CD4-positive, alpha-beta T cell treated with Interleukin-15 for 1 hour (primary cell): ENCODE data around the gene B3GALT5.
"Not testable (repeated sequence)": the region's sequence is repeated elsewhere in the genome, so short reads cannot be mapped to it uniquely, and the experiment has no call there.

Experiments
- DNase-seq: peaks from one replicate; pipeline ENCODE4 v3.0.0-alpha.2; 2020

B3GALT5 gene

GRCh38 chr21:39612233-39613040 lies at the start of gene B3GALT5:
B3GALT5 (plus strand) TSS chr21:39612940; CDS start chr21:39660560, 47,620 bp downstream.
- no peak for DNase-seq

GRCh38 chr21:39564200-39564599 lies 48.5 kb upstream of the B3GALT5 start:
- no peak for DNase-seq

GRCh38 chr21:39567180-39567972 lies 45.4 kb upstream of the B3GALT5 start:
- no peak for DNase-seq

GRCh38 chr21:39568361-39568760 lies 44.4 kb upstream of the B3GALT5 start:
- no peak for DNase-seq

- DNase-seq, result no peak
Observed at GRCh38 chr21:39575775-39576174, 37.0 kb upstream of the B3GALT5 start.

- DNase-seq, result no peak
Observed at GRCh38 chr21:39576518-39577128, 36.1 kb upstream of the B3GALT5 start.

DNA sequence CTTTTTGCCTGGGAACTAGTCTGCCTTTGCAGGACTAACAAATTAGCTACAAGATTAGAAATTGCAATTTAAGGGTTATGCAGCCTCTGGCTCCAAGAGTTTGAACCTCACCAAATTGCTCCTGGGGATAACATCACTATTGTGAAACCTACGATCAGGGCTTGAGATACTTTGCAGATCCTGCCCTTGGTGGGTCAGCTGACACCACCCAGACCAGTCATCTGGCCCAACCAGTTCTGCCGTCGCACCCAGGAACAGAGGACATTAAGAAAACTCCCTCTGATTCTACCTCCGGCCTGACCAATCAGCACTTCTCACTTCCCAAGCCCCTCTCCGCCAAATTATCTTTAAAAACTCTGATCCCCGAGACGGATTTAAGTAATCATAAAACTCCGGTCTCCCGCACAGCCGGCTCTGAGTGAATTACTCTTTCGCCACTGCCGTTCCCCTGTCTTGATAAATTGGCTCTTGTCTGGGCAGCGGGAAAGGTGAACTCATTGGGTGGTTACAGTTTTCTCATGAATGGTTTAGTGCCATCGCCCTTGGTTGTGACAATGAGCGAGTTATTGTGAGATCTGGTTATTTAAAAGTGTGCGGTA lies 32.9 kb upstream of the B3GALT5 start:
- no peak for DNase-seq

DNA sequence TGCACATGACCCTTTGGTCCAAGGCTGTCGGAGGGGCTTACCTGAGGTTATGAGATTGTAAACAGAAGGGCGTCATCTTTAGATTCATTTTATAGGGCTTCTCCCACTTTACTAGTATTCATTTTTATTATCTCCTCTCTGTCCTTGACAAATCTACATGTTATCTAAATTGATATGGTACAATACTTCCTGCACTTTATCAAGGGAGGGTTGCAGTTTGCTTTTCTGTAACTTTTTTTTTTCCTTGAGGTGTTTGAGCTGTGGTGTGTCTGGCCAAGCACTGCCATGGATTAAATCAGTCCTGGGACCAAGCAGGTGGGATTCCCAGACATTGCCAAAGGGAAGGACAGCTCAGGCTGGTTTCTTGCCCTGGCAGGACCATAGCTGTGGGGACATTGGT lies 32.0 kb upstream of the B3GALT5 start:
- no peak for DNase-seq

DNA sequence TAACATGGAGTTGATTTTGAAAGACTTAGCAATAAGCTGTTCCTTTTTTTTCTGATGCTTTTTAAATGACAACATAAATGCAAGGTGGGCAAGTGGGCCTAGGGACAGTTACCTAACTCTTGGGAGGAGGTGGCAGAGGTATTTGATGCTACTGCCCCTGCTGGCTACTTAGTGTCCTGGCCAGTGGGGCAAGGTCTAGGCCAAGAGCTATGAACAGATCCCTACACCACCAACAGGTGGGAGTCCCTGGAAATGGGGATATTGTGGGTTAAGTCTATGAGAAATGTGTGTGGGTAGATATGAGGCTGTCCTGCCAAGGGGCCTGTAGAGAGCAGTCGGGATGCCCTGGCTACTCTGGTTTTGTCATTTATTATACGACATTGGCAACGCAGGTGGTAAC lies 31.3 kb upstream of the B3GALT5 start:
- DNase-seq, result no peak

DNA sequence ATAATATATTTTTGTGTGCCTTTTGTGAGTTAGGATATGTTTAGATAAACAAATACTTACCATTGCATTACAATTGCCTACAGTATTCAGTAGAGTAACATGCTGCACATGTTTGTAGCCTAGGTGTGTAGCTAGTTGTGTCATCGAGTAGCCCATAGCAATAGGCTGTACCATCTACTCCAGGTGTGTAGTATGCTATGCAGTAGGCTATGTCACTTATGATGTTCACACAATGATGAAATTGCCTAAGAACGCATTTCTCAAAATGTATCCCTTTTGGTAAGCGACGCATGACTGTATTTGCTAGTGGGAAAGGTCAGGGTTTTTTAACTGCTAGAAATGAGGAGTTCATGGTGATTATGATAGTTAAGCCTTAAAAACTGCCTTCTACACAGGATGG lies 30.0 kb upstream of the B3GALT5 start:
- no peak for DNase-seq

GRCh38 chr21:39583586-39583985 lies 29.2 kb upstream of the B3GALT5 start:
- not testable (repeated sequence) for DNase-seq

GRCh38 chr21:39587376-39587775 lies 25.4 kb upstream of the B3GALT5 start:
- DNase-seq, result no peak

GRCh38 chr21:39588884-39589283 lies 23.9 kb upstream of the B3GALT5 start:
- DNase-seq, result no peak

GRCh38 chr21:39593522-39593921 lies 19.2 kb upstream of the B3GALT5 start:
- no peak for DNase-seq

GRCh38 chr21:39595465-39595864 lies 17.3 kb upstream of the B3GALT5 start:
- no peak for DNase-seq

- DNase-seq, result no peak
Observed at GRCh38 chr21:39597595-39597994, 15.1 kb upstream of the B3GALT5 start.

DNA sequence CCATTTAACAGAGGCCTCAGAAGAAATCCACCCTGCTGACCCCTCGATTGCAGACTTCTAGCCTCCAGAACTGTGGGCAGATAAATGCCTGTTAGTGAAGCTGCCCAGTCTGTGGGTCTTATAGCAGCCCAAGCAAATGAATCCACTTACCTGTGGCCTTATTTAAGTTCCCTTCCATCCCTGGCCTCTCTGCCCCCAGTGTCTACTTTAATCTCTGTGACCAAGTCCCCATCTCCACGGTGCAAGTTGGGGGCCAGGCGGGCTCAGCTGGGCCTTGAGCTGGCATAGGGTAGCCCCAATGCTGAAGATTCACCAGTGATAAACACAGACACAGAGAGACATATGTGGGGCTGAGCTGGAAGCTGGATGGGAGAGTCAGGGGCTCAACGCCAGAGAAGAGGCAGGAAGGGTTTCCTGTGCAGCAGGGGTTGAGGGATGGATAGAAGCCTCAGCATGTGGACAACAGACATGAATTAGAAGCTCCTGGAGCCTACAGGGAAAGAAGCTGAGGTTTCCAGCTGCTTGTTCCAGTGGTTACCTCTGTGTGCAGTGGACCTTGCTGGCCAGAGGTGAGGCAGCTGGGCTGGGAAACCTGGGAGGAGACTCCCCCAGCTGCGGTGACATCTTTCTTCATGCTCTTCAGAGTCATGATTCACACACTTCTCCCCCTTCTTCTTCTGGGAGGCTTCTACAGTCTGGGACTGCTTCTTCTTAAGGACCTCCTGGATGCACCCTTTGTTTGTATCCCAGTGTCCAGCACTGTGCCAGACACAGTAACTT lies 13.4 kb upstream of the B3GALT5 start:
- no peak for DNase-seq

DNA sequence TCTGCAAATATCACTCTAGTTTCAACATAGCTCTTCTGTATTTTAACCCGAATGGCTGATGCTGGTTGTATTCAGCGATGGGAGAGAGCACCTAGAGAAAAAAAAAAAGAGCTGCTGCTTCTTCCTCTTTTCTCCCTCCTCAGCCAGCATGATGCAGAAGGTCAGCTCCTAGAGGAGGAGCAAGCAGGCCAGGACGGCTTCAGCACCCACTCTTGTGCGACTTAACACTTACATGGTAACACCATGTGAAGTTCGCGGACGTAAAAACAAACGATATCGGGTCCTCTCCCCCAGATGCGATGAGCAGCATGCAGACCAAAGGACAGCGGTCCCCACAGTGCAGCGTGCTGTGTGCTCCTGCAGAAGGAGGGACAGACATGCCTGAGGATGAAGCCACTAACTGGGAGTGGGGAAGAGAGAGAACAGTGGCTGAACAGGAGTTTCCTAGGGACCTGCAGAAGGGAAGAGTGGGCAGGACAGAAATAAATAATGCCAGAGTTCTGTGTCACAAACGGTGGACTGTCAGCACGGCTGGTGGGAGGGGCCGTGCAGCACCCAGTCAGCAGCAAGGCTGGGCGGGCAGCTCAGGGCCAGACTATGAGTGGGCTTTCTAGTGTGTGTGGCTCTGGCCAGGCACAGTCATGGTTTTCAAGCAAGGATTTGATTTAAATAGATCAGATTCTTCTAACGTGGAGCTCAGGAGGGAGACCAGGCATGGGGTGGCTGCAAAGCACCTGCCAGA lies 11.4 kb upstream of the B3GALT5 start:
- no peak for DNase-seq

DNA sequence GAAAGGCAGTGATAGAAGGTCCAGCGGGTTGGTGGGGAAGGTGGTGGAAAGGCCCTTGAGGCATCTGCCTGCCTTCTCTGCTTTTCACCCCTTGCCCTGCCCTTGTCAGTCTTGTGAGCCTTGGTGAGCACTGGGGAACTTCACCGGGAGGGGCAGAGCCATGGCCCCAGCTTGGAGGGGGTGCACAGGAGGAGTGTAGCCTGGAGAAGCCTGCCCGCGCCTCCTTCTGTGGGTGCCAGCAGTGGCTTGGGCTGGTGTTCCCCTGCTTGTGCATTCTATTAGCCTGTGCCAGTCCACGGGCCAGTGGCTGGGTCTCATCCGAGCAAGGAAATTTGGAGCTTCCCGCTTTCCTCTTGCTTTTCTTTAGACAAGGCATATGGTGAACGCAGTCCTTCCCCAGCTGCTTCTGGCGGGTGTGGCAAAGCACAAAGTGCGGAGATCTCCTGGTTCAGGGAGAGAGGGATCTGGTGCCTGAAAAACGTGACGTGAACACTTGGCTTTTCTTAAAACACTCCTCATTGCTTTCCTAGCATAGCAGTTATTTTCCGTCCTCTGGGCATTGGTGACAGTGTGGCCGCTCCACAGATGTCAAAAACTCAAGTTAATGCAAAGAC lies 10.6 kb upstream of the B3GALT5 start:
- DNase-seq, result no peak

DNA sequence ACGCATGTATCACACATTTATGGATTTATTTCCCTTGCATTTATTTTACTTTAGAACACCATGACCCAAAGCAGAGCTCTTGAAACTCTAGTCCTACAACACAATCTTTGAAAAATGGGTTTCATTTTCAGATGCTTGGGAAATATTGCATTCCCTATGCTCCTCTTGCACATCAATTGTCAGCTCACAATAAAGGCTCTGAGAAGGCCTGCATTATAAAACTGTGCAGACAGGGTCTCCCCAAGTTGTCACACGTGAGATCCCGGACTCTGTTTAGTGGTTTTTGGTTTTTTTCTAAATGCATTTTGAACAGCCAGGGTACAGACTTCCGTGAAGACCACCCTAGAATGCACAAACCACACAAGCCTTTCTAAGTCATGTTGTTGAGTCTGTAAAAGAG lies 9.9 kb upstream of the B3GALT5 start:
- DNase-seq, result no peak

- no peak for DNase-seq
Observed at GRCh38 chr21:39604951-39605350, 7.8 kb upstream of the B3GALT5 start.
